Small intestine (tissue), 7 donors: ENCODE measurements around the gene KTN1. TPM values are rescaled to one million over a fixed set of nuclear protein-coding genes. Genes with fewer than 3 reads are reported as not detected.

ENCODE experiments used
- DNase-seq, 2 donors: peaks; one replicate each; pipeline versions ENCODE4 v3.0.0 to v3.0.0-alpha.2; 2013
- FAIRE-seq: peaks from 2 replicates; lab custom pipeline; 2012; peaks lifted over from hg19 to GRCh38; lab: Jason Lieb, UNC
- H3K27ac ChIP-seq, 3 donors: one replicate each; pipeline ENCODE4 v1.5.1; 2013; ENCODE audit warnings: low read length in 2 of 3, mild to moderate bottlenecking in 2 of 3, control low read depth in 1 of 3, inconsistent platforms in 1 of 3, low read depth in 1 of 3, moderate library complexity in 1 of 3
- H3K27me3 ChIP-seq, 3 donors: one replicate each; pipeline ENCODE4 v1.6.1; 2013; ENCODE audit warnings: low read length in 3 of 3, inconsistent platforms in 1 of 3; ENCODE audit not compliant: control insufficient read depth in 3 of 3, insufficient read depth in 3 of 3
- H3K36me3 ChIP-seq, 3 donors: one replicate each; pipeline ENCODE4 v1.6.1; 2013; ENCODE audit warnings: low read length in 3 of 3, inconsistent platforms in 1 of 3, low read depth in 1 of 3, mild to moderate bottlenecking in 1 of 3, moderate library complexity in 1 of 3; ENCODE audit not compliant: control insufficient read depth in 3 of 3, insufficient read depth in 2 of 3
- H3K4me1 ChIP-seq, 3 donors: one replicate each; pipeline ENCODE4 v1.6.1; 2013; ENCODE audit warnings: low read length in 2 of 3, inconsistent platforms in 1 of 3, low read depth in 1 of 3, mild to moderate bottlenecking in 1 of 3, moderate library complexity in 1 of 3; ENCODE audit not compliant: control insufficient read depth in 3 of 3, insufficient read depth in 2 of 3
- H3K4me3 ChIP-seq, 3 donors: one replicate each; pipeline ENCODE4 v1.5.1; 2013; ENCODE audit warnings: low read length in 3 of 3, control low read depth in 1 of 3, inconsistent platforms in 1 of 3, low read depth in 1 of 3, mild to moderate bottlenecking in 1 of 3, moderate library complexity in 1 of 3
- H3K9me3 ChIP-seq, 2 donors: one replicate each; pipeline ENCODE4 v1.6.1; 2013; ENCODE audit warnings: low read depth in 1 of 2, low read length in 1 of 2; ENCODE audit not compliant: control insufficient read depth in 2 of 2, insufficient read depth in 1 of 2
- WGBS, 3 donors: extraction: QIAGEN DNeasy Blood & Tissue Kit; methylation state at CpG; one replicate each; pipeline ENCODE4 v1.1.7; 2013; 5-methylcytosine and 5-hydroxymethylcytosine counted together
- polyA plus RNA-seq, 4 donors: library from polyadenylated mRNA; stranded (reverse) in 3 of 4; unstranded in 1 of 4; fragments of 200-250 nt in 3 of 4; fragments of 120-200 nt in 1 of 4; gene quantifications; one replicate each; pipeline versions ENCODE4 v1.2.1 to v1.2.3, GENCODE V29; 2013
- donor health status: healthy with polysubstance abuse.
- donor health status: control.
- donor health status: control.
- donor health status: Bipolar disorder and iron deficiency.
- donor health status: healthy.

KTN1 gene
- polyA plus RNA-seq, 4 donors = 42.9 to 103 (median 67.8) TPM

DNA sequence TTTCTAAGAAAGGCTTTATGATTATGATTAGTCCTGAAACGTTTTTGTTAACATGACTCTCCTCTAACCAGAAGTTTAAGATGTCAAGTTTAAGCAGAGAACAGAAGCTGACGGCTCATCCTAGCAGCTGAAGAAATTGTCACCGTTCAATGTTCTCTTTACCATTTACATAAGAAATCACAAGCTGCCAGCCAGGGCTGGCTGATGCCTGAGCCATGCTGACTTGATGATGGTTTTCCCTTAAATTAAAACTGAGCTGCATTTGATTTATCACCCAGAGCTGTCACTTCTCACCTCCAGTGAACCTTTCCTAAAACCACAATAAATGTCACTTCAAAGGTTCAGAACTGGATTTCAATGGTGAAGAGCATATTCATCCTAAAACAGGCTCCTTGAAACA, 153.6 kb downstream of the KTN1 start:
- 47 to 56% (median 55%) methylated on average over 3 of the region's 3 CpGs for WGBS, 3 donors
- no peak for FAIRE-seq
- H3K4me1 ChIP-seq = peaks cover 0 to 5% (median 0%) of the 10 kb centered on the region in 3 donors

More for the DNA sequence above, 153.6 kb downstream of the KTN1 start:
- Histone ChIP-seq H3K27ac (no peak overlapping the region), H3K27me3 (no peaks in the 10 kb centered on the region), H3K36me3 (no peaks in the 10 kb centered on the region), H3K4me3 (no peak overlapping the region), H3K9me3 (peaks cover 0 to 11% of the 10 kb centered on the region in 2 donors)
- no peak for DNase-seq

Other genes starting within 250 kb of the KTN1 start
- gene ATG14, start 168.4 kb upstream of the KTN1 start, polyA plus RNA-seq = 10 to 100 TPM in 1 of 4 donors, 1 to 10 TPM in 3; 3.5 to 19.8 (median 5.9) TPM
- under 1 TPM in 1 of 4 donors, not detected in 3; 0.35 TPM for gene TBPL2, start 139.6 kb upstream of the KTN1 start, polyA plus RNA-seq